K562 (cell line): ENCODE data around the gene SERPINA1. TPM values are rescaled to one million over a fixed set of nuclear protein-coding genes. Genes with fewer than 3 reads are reported as not detected.
A peak's percentile ranks its signal among the peaks of the same experiment; 100 is the strongest.

Experiments used
- ATAC-seq: fragments of 200-7000 bp; cut with Tn5 transposase; 3 replicates; pipeline ENCODE4 v1.9.1; 2020; ENCODE audit warnings: moderate library complexity
- BruUV-seq: library from RNA; stranded (reverse); fragments of 400-500 nt; replicated peaks from 2 replicates; lab custom pipeline; 2021; lab: Mats Ljungman, UMichigan
- CTCF ChIA-PET: fragments of 300-600 bp; formaldehyde crosslinking; extraction: SDS; loops from one replicate; lab custom pipeline; 2021; ENCODE audit warnings: low intra/inter-chr PET ratio; lab: Yijun Ruan, JAX
- POLR2A ChIA-PET: fragments of 300-600, 350-650 bp; sonication (Branson Sonifier 250); formaldehyde crosslinking; extraction: SDS; loops from one replicate; lab custom pipeline; 2021; ENCODE audit warnings: antibody characterized with exemption, inconsistent platforms; lab: Yijun Ruan, JAX
- DNase-seq, 4 experiments: peaks; one replicate each; pipeline versions ENCODE4 v3.0.0 to v3.0.0-alpha.2; 2011 to 2018; ENCODE audit warnings: low spot score in 3 of 4, mixed read lengths in 3 of 4; ENCODE audit errors: extremely low read depth in 1 of 4
- FAIRE-seq: peaks from 2 replicates; lab custom pipeline; 2011; peaks lifted over from hg19 to GRCh38; lab: Jason Lieb, UNC
- H2AFZ ChIP-seq: 2 replicates; pipeline ENCODE4 v1.6.0; 2011; ENCODE audit warnings: low read depth, low read length, control low read depth, inconsistent platforms
- H3K27ac ChIP-seq: fragments of 200-600 bp; 3 replicates; pipeline ENCODE4 v1.8.0; 2011; ENCODE audit warnings: low read depth, mild to moderate bottlenecking, control low read depth, inconsistent platforms, low read length, moderate library complexity, mixed read lengths; ENCODE audit errors: extremely low read depth
- H3K27me3 ChIP-seq, 2 experiments: fragments of 300-600 bp in 1 of 2; 2 replicates in 1 of 2; 3 replicates in 1 of 2; pipeline versions ENCODE4 v1.6.0 to v1.8.0; 2011; ENCODE audit warnings: inconsistent platforms in 2 of 2, low read length in 2 of 2, mild to moderate bottlenecking in 1 of 2, mixed read lengths in 1 of 2, moderate library complexity in 1 of 2; ENCODE audit not compliant: control insufficient read depth in 2 of 2, insufficient read depth in 2 of 2
- H3K36me3 ChIP-seq: fragments of 300-600 bp; 3 replicates; pipeline ENCODE4 v1.8.0; 2011; ENCODE audit warnings: mild to moderate bottlenecking, low read length, inconsistent platforms; ENCODE audit not compliant: control insufficient read depth, insufficient read depth
- H3K4me1 ChIP-seq, 2 experiments: fragments of 200-600 bp in 1 of 2; replicated peaks in 1 of 2; 2 replicates in 1 of 2; 3 replicates in 1 of 2; pipeline versions ENCODE4 v1.5.1 to v1.8.0; 2011; ENCODE audit warnings: inconsistent platforms in 2 of 2, low read length in 2 of 2, mild to moderate bottlenecking in 1 of 2, mixed read lengths in 1 of 2, moderate library complexity in 1 of 2; ENCODE audit not compliant: control insufficient read depth in 2 of 2, insufficient read depth in 2 of 2
- H3K4me2 ChIP-seq: 2 replicates; pipeline ENCODE4 v1.6.1; 2011; ENCODE audit warnings: low read length, control low read depth, inconsistent platforms, mixed read lengths; ENCODE audit not compliant: insufficient read depth
- H3K4me3 ChIP-seq: fragments of 200-600 bp; sonication (generic), shearing (Covaris generic); 2 replicates; pipeline ENCODE4 v1.5.1; 2016; ENCODE audit warnings: control low read depth, inconsistent platforms
- H3K79me2 ChIP-seq: fragments of 200-600 bp; 3 replicates; pipeline ENCODE4 v1.8.0; 2011; ENCODE audit warnings: low read length, inconsistent platforms; ENCODE audit not compliant: control insufficient read depth, insufficient read depth
- H3K9ac ChIP-seq, 2 experiments: 2 replicates each; pipeline versions ENCODE4 v1.6.0 to v1.6.1; 2011; ENCODE audit warnings: low read depth in 2 of 2, low read length in 2 of 2, control low read depth in 1 of 2, inconsistent platforms in 1 of 2, mild to moderate bottlenecking in 1 of 2, mixed read lengths in 1 of 2; ENCODE audit not compliant: insufficient read depth in 1 of 2
- H3K9me1 ChIP-seq: one replicate; pipeline ENCODE4 v1.6.0; 2011; ENCODE audit warnings: inconsistent platforms, mild to moderate bottlenecking, low read length, moderate library complexity; ENCODE audit not compliant: control insufficient read depth, insufficient read depth
- H3K9me3 ChIP-seq: replicated peaks from 2 replicates; pipeline ENCODE4 v1.5.1; 2011; ENCODE audit warnings: low read depth, low read length, inconsistent platforms; ENCODE audit not compliant: control insufficient read depth, insufficient read depth
- H4K20me1 ChIP-seq: replicated peaks from 2 replicates; pipeline ENCODE4 v1.6.1; 2011; ENCODE audit warnings: low read length, inconsistent platforms, mixed read lengths; ENCODE audit not compliant: control insufficient read depth, insufficient read depth
- ESRRB ChIP-seq: fragments of 250-450 bp; sonication (Bioruptor Pico); IDR thresholded peaks from 2 replicates; pipeline ENCODE4 v1.5.0; 2020; ENCODE audit warnings: mild to moderate bottlenecking, moderate library complexity, borderline replicate concordance
- GABPB1 ChIP-seq: sonication (generic); formaldehyde crosslinking; IDR thresholded peaks from 2 replicates; pipeline ENCODE4 v1.8.0; 2022; ENCODE audit warnings: mild to moderate bottlenecking, missing genetic modification reagents
- POLR2AphosphoS5 ChIP-seq: IDR thresholded peaks from 2 replicates; pipeline ENCODE4 v1.6.1; 2011; ENCODE audit warnings: mild to moderate bottlenecking, low read depth, low read length, moderate library complexity; ENCODE audit not compliant: control insufficient read depth, insufficient read depth
- POU5F1 ChIP-seq: fragments of 150-350 bp; IDR thresholded peaks from 2 replicates; pipeline ENCODE4 v1.6.1; 2014; ENCODE audit warnings: borderline replicate concordance, low read length, low read depth, mild to moderate bottlenecking; ENCODE audit not compliant: partially characterized antibody
- RBM15 ChIP-seq: fragments of 200-400 bp; formaldehyde crosslinking; IDR thresholded peaks from 2 replicates; pipeline ENCODE4 v1.6.1; 2018; ENCODE audit warnings: mild to moderate bottlenecking, low read length, moderate library complexity; ENCODE audit not compliant: insufficient read depth
- RBM25 ChIP-seq: fragments of 200-400 bp; formaldehyde crosslinking; IDR thresholded peaks from 2 replicates; pipeline ENCODE4 v1.6.1; 2018; ENCODE audit warnings: low read length, low read depth, moderate library complexity; ENCODE audit not compliant: severe bottlenecking
- SAFB ChIP-seq: fragments of 200-400 bp; formaldehyde crosslinking; IDR thresholded peaks from 2 replicates; pipeline ENCODE4 v1.6.1; 2017; ENCODE audit warnings: low read depth, low read length, borderline replicate concordance
- SAFB2 ChIP-seq: fragments of 200-400 bp; formaldehyde crosslinking; IDR thresholded peaks from 2 replicates; pipeline ENCODE4 v1.6.1; 2018; ENCODE audit warnings: borderline replicate concordance, low read length, low read depth, moderate library complexity; ENCODE audit not compliant: severe bottlenecking
- ZBTB26 ChIP-seq: fragments of 450-650 bp; formaldehyde crosslinking; IDR thresholded peaks from 2 replicates; pipeline ENCODE4 v1.4.0; 2022; ENCODE audit warnings: missing genetic modification characterization
- ZNF24 ChIP-seq: fragments of 450-650 bp; IDR thresholded peaks from 2 replicates; pipeline ENCODE4 v1.6.1; 2016
- WGBS: fragments of 100-300 bp; shearing (Covaris generic); methylation state at CpG from one replicate; pipeline ENCODE4 v1.1.6; 2016; ENCODE audit warnings: low coverage, mixed read lengths; ENCODE audit not compliant: insufficient coverage; ENCODE audit errors: missing lambda C conversion rate; 5-methylcytosine and 5-hydroxymethylcytosine counted together
- in situ Hi-C: fragments of 300-500 bp; cut with MboI; formaldehyde crosslinking; loops from 4 replicates; pipeline ENCODE4 v1.15.0; 2018; ENCODE audit warnings: inconsistent platforms, mixed read lengths
- intact Hi-C: fragments of 100-400 bp; cut with micrococcal nuclease; formaldehyde crosslinking; loops from 2 replicates; pipeline ENCODE4 v1.14.2; 2022
- polyA plus RNA-seq, 8 experiments: library from polyadenylated mRNA; depleted of rRNA in 4 of 8; stranded (reverse) in 5 of 8; unstranded in 3 of 8; fragments of >200 nt; fragmentation: Nextera tagmentation in 2 of 8; fragmentation: Illumina TruSeq in 1 of 8; extraction: Ambion mirVana in 2 of 8; extraction: Trizol in 1 of 8; gene quantifications; 2 replicates each; pipeline versions ENCODE4 v1.2.1 to v1.2.3, GENCODE V29; 2011 to 2014; ENCODE audit warnings: inconsistent platforms in 1 of 8, missing spikeins in 1 of 8
- total RNA-seq, 7 experiments: library from RNA; depleted of rRNA in 6 of 7; stranded (reverse); fragments of >200 nt in 6 of 7; fragmentation: Illumina TruSeq in 2 of 7; extraction: Trizol in 2 of 7; gene quantifications; 2 replicates each; pipeline versions ENCODE4 v1.2.1 to v1.2.3, GENCODE V29; 2011 to 2021; ENCODE audit warnings: low replicate concordance in 1 of 7
- TF ChIP-seq, protein P1 (sequence below): IDR thresholded peaks from 2 replicates; pipeline ENCODE4 v1.6.1; 2012; ENCODE audit warnings: low read depth, low read length, improper control_type of control experiment, borderline replicate concordance
- TF ChIP-seq, protein P2 (sequence below): sonication (generic); IDR thresholded peaks from 2 replicates; pipeline ENCODE4 v1.6.1; 2016

The SERPINA1 gene
- total and polyA plus RNA-seq, 9 of the 15 experiments (the other 6 are each of a cell fraction or from before 2014, with no cell fraction given) = 4.1 TPM; not detected in 8

- no peaks in the 10 kb centered on the region for H3K9me3 ChIP-seq
- H4K20me1 ChIP-seq = no peaks in the 10 kb centered on the region
- no peaks in the 10 kb centered on the region for H3K4me1 ChIP-seq
- TF ChIP-seq RBM25 (peak; percentile 9), SAFB (no peak)
- POLR2A ChIA-PET = interaction anchor here (0.6 kb wide), 1 partner anchor 287 kb away, joined by 3 read pairs; no protein-coding TSS in a partner anchor
- in situ Hi-C loops (no loop called here), intact Hi-C loops (no loop called here)
- no peak overlapping the region for H3K9ac ChIP-seq
- no TSS peak for BruUV-seq
- ATAC-seq (no peak), FAIRE-seq (no peak), DNase-seq (no peak)
- no peak overlapping the region for H2AFZ ChIP-seq
- CTCF ChIA-PET = no interaction called here
- no peak overlapping the region for H3K27ac ChIP-seq
- no peak overlapping the region for H3K4me3 ChIP-seq
- WGBS = 3% methylated on average over 8 of the region's 8 CpGs
- no peaks in the 10 kb centered on the region for H3K79me2 ChIP-seq
- H3K27me3 ChIP-seq = peaks cover 0 to 5% of the 10 kb centered on the region in 2 experiments; a peak in 1 of 5 replicates
- no peak overlapping the region for H3K4me2 ChIP-seq
- no peaks in the 10 kb centered on the region for H3K36me3 ChIP-seq
- no peaks in the 10 kb centered on the region for H3K9me1 ChIP-seq
These were observed 5.7 kb upstream of the SERPINA1 start for GRCh38 chr14:94394025-94394493.

GRCh38 chr14:94393474-94393873 is 5.1 kb upstream of the SERPINA1 start:
- no peak for DNase-seq
- Histone ChIP-seq H3K4me2 (no peak overlapping the region), H3K9me1 (no peaks in the 10 kb centered on the region), H3K27me3 (peaks cover 0 to 5% of the 10 kb centered on the region in 2 experiments; a peak in 1 of 5 replicates), H3K27ac (no peak overlapping the region), H3K4me1 (no peaks in the 10 kb centered on the region), H3K9me3 (no peaks in the 10 kb centered on the region), H3K4me3 (no peak overlapping the region), H2AFZ (no peak overlapping the region), H3K36me3 (no peaks in the 10 kb centered on the region), H3K79me2 (no peaks in the 10 kb centered on the region), H4K20me1 (no peaks in the 10 kb centered on the region), H3K9ac (no peak overlapping the region)
- ATAC-seq = no peak
- in situ Hi-C loops = no loop called here
- no TSS peak for BruUV-seq
- intact Hi-C loops = no loop called here
- ChIA-PET POLR2A (no interaction called here), CTCF (no interaction called here)
- no peak for FAIRE-seq
- 11% methylated on average over 10 of the region's 10 CpGs for WGBS
- TF ChIP-seq, protein P1, sequence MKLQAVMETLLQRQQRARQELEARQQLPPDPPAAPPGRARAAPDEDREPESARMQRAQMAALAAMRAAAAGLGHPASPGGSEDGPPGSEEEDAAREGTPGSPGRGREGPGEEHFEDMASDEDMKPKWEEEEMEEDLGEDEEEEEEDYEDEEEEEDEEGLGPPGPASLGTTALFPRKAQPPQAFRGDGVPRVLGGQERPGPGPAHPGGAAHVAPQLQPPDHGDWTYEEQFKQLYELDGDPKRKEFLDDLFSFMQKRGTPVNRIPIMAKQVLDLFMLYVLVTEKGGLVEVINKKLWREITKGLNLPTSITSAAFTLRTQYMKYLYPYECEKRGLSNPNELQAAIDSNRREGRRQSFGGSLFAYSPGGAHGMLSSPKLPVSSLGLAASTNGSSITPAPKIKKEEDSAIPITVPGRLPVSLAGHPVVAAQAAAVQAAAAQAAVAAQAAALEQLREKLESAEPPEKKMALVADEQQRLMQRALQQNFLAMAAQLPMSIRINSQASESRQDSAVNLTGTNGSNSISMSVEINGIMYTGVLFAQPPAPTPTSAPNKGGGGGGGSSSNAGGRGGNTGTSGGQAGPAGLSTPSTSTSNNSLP = no peak
- TF ChIP-seq POLR2AphosphoS5 (no peak), ZNF24 (no peak), ZBTB26 (CRISPR knock-in tag) (no peak), ESRRB (CRISPR knock-in tag) (no peak), RBM15 (no peak), POU5F1 (no peak), SAFB2 (no peak), GABPB1 (CRISPR knock-in tag) (no peak)
- TF ChIP-seq, protein P2, sequence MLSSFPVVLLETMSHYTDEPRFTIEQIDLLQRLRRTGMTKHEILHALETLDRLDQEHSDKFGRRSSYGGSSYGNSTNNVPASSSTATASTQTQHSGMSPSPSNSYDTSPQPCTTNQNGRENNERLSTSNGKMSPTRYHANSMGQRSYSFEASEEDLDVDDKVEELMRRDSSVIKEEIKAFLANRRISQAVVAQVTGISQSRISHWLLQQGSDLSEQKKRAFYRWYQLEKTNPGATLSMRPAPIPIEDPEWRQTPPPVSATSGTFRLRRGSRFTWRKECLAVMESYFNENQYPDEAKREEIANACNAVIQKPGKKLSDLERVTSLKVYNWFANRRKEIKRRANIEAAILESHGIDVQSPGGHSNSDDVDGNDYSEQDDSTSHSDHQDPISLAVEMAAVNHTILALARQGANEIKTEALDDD = no peak
